ENCODE data around the gene ARR3.

DNA sequence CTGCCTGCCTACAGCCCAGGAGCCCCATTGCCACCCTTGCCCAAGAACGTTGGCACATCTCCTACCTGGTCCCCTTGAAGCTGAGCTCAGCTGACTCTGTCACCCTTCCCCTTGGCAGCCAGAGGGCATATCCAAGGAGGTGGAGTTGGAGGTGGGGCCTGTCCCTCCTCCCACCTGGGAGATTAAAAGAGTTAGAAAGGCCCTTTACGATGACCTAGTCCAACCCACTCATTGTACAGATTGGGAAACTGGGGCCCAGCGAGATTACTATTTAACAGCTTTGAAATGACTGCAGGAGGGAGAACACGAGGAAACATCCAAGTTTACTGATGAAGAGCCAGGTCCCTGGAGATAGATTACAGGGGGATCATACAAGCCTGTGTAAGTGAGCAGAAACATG is 8.0 kb upstream of the ARR3 start, which contains the start of gene P2RY4:
- TF ChIP-seq, protein P1, sequence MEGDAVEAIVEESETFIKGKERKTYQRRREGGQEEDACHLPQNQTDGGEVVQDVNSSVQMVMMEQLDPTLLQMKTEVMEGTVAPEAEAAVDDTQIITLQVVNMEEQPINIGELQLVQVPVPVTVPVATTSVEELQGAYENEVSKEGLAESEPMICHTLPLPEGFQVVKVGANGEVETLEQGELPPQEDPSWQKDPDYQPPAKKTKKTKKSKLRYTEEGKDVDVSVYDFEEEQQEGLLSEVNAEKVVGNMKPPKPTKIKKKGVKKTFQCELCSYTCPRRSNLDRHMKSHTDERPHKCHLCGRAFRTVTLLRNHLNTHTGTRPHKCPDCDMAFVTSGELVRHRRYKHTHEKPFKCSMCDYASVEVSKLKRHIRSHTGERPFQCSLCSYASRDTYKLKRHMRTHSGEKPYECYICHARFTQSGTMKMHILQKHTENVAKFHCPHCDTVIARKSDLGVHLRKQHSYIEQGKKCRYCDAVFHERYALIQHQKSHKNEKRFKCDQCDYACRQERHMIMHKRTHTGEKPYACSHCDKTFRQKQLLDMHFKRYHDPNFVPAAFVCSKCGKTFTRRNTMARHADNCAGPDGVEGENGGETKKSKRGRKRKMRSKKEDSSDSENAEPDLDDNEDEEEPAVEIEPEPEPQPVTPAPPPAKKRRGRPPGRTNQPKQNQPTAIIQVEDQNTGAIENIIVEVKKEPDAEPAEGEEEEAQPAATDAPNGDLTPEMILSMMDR (conservative IDR thresholded peaks at IDR 0.05) = no peak
- TF ChIP-seq ZFX (IDR thresholded peaks at IDR 0.05) = no peak

All from C4-2B (cell line).